GM10248 (cell line): Measurements from ENCODE around the gene MRPS18A.

Experiments
- CTCF ChIA-PET: fragments of 300-600 bp; sonication (Branson Sonifier 250); formaldehyde crosslinking; extraction: SDS; loops from one replicate; lab custom pipeline; 2021; ENCODE audit warnings: antibody characterized with exemption; lab: Yijun Ruan, JAX
- POLR2A ChIA-PET: fragments of 350-650 bp; sonication (Branson Sonifier 250); formaldehyde crosslinking; extraction: SDS; loops from one replicate; lab custom pipeline; 2020; ENCODE audit warnings: antibody characterized with exemption; lab: Yijun Ruan, JAX
- DNase-seq: peaks from one replicate; pipeline ENCODE4 v3.0.0; 2012; ENCODE audit errors: extremely low spot score
- TF ChIP-seq, protein P1 (sequence below): IDR thresholded peaks from 2 replicates; pipeline ENCODE4 v1.5.1; 2012; ENCODE audit warnings: mild to moderate bottlenecking, low read depth; ENCODE audit errors: extremely low read depth, missing control alignments, control extremely low read depth

The MRPS18A gene

DNA sequence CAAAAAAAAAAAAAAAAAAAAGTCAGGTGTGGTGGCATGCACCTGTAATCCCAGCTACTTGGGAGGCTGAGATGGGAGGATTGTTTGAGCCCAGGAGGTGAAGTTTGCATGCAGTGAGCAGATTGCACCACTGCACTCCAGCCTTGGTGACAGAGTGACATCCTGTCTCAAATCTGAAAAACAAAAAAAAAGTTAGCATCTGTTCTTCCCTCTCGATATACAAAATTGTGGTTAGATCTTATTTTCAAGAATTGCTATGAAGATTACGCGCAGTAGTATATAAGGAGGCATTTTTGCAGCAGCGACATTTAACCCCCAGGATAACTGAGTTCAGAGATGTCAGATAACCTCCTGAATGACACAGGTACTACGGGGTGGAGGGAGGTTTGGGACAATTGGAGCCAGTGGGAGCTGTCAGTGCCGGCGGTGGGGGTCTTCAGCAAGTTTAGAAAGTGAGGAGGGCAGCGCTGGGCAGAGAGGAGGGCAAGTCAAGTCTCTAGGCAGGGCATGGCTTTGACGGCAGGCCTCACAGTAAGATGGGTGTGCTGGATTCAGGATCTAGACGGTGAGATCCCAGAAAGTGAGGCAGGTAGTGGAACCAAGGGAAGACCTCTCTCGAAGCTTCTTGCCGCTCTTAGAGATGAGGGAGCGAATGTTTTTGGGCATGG is 26.2 kb upstream of the MRPS18A start:
- ChIA-PET POLR2A (interaction anchor here (1.0 kb wide), 1 partner anchor 11 kb away, joined by 3 read pairs; no protein-coding TSS in a partner anchor), CTCF (interaction anchor here (0.8 to 2.0 kb wide), 8 partner anchors 8 to 365 kb away, joined by 3 to 16 read pairs (median 7); partner anchors contain the start of gene VEGFA)
- DNase-seq = no peak
- TF ChIP-seq, protein P1, sequence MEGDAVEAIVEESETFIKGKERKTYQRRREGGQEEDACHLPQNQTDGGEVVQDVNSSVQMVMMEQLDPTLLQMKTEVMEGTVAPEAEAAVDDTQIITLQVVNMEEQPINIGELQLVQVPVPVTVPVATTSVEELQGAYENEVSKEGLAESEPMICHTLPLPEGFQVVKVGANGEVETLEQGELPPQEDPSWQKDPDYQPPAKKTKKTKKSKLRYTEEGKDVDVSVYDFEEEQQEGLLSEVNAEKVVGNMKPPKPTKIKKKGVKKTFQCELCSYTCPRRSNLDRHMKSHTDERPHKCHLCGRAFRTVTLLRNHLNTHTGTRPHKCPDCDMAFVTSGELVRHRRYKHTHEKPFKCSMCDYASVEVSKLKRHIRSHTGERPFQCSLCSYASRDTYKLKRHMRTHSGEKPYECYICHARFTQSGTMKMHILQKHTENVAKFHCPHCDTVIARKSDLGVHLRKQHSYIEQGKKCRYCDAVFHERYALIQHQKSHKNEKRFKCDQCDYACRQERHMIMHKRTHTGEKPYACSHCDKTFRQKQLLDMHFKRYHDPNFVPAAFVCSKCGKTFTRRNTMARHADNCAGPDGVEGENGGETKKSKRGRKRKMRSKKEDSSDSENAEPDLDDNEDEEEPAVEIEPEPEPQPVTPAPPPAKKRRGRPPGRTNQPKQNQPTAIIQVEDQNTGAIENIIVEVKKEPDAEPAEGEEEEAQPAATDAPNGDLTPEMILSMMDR = no peak

DNA sequence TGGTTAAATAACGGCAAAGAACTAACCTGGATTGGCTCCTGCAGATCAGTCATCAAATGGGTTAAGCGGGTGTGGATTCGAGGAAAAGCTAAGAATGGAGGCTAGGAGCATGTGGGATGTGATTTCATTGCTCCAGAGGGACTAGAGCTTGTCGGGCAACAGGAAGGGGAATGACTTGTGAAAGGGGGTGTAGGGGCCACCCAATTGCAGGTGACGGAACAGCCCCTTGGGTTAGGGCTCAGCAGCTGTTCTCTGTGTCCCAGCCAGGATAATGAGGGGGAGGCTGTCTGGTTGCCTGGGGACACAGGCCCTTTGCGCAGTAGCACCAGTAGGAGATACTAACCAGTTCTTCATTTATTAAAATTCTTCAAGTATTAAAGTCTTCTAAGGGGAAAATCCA is 25.0 kb upstream of the MRPS18A start:
- ChIA-PET POLR2A (no interaction called here), CTCF (interaction anchor here (0.9 to 2.5 kb wide), 2 partner anchors 11 to 367 kb away, joined by 5 to 10 read pairs; no protein-coding TSS in a partner anchor)

DNA sequence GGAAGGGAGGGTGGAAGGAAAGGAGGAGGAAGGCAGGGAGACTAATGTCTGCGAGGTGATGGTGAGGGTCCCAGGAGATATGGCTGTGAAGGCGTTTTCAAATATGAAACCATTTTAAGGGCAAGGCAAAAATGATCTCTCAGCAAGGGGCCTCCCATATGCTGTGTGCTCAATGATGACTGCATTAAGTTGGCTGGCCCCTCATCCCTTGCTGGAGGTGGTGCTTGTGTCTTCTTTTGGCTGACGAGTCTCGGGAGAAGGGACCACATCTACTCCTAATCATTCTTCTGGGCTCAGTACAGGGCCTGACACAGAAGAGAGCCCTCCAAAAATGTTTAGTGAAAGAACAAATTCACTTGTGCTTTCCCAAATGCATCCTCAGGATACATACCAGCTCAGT is 23.0 kb upstream of the MRPS18A start:
- ChIA-PET CTCF (interaction anchor here (1.0 to 2.5 kb wide), 3 partner anchors 11 to 369 kb away, joined by 3 to 10 read pairs (median 3); no protein-coding TSS in a partner anchor), POLR2A (no interaction called here)
- TF ChIP-seq, protein P1 = no peak
- DNase-seq = no peak

More for the DNA sequence above, 25.0 kb upstream of the MRPS18A start:
- TF ChIP-seq, protein P1 = no peak
- DNase-seq = no peak

DNA sequence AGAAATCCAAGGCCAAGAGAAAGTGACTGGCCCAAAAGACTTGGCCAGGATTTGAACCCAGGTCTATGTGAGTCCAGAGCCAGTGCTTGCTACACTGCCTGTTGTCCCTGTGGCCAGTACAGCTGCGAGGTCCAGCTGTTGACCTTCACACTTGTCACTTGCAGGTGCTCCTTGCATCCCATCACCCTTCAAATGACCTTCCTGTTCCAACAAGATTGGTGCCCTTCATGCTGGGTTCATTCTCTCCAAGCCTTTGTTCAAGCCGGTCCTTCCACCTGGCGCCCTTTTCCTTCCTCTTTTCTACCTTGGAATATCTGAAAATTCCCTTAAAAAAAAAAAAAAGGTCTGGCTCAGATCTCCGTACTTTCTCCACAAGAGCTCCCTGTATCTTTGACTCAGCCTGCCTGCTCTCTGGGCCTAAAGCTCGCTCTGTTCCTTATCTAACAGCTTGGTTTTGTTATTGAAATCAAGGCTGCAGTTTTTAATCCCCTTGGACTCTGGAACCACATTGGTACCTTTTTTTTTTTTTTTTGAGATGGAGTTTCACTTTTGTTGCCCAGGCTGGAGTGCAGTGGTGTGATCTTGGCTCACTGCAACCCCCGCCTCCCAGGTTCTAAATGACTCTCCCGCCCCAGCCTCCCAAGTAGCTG is 22.2 kb upstream of the MRPS18A start:
- ChIA-PET POLR2A (no interaction called here), CTCF (interaction anchor here (1.3 to 2.1 kb wide), 5 partner anchors 11 to 369 kb away, joined by 3 to 7 read pairs (median 7); partner anchors contain the start of gene VEGFA)
- TF ChIP-seq, protein P1 = no peak
- no peak for DNase-seq

DNA sequence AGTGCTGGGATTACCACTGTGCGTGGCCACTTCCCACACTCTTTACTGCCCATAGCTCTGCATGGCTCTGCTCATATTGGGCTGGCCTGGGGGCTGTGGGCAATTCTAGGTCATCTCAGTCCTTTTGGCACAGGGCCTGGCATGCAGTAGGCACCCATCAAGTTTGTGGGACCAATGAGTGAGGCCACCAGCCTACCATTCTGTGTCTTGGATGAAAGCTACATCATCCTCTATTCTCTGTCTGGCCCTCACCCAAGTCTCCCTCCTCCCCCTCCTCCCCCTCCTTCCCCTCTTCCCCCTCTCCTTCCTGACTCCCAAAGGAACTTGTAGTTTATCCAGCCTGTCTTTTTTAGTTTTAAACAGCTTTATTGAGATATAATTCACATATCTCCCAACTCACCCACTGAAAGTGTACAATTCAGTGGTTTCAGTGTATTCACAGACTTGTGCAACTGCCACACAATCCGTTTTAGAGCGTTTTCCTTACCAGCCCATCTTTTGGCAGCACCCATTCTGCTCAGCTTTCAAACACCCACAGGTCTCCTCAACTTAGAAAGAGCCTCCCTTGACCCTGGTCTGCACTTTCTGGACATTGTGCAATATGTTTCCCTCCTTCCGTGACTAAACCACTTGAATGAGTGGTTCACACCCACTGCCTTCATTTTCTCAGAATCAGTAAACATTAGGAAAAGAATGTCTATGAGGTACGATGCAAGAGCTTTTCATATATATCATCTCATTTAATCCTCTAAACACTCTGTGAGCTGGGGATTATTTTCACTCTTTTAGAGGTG is 21.5 kb upstream of the MRPS18A start:
- TF ChIP-seq, protein P1 = no peak
- no peak for DNase-seq
- ChIA-PET POLR2A (no interaction called here), CTCF (interaction anchor here (0.9 to 2.1 kb wide), 7 partner anchors 10 to 370 kb away, joined by 3 to 7 read pairs (median 6); partner anchors contain the start of gene VEGFA)

DNA sequence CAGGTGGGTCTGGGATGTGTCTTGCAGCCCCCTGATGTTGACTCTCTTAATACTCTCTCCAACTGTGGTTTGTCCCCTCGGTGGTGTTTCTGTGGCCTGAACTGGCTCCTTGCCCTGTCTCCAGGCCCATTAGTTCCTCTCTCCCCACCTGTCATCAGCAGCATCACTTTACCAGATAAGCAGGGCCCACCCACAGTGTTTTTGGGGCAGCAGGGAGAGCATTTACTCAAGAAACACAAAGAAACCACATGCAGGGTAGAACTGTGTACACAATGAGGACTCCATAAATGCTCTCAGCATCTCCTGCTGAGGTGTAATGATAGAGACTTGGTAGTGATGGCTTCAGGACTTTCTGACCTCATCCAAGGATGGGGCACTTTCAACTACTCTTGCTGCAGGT is 20.2 kb upstream of the MRPS18A start:
- ChIA-PET POLR2A (no interaction called here), CTCF (interaction anchor here (2.1 kb wide), 1 partner anchor 17 kb away, joined by 7 read pairs; no protein-coding TSS in a partner anchor)
- no peak for DNase-seq
- TF ChIP-seq, protein P1 = no peak
